HG03469 (cell line): ENCODE results near the gene ADAM11.

Experiments used
- ATAC-seq: cut with Tn5 transposase; IDR thresholded peaks from one replicate; pipeline ENCODE4 v1.9.1; 2021; ENCODE audit warnings: mild to moderate bottlenecking, moderate library complexity, moderate number of reproducible peaks; ENCODE audit not compliant: unreplicated experiment

The ADAM11 gene

GRCh38 chr17:44757045-44757917 lies 1.5 kb upstream of the ADAM11 start:
- ATAC-seq, result no peak

GRCh38 chr17:44757918-44758413 lies 822 bp upstream of the ADAM11 start:
- no peak for ATAC-seq

GRCh38 chr17:44759086-44759915 lies 513 bp downstream of the ADAM11 start:
- ATAC-seq, result no peak

- ATAC-seq, result no peak
Observed at GRCh38 chr17:44759916-44760243, 1.1 kb downstream of the ADAM11 start.

- no peak for ATAC-seq
Observed at GRCh38 chr17:44760474-44761308, 1.9 kb downstream of the ADAM11 start.

- ATAC-seq, result no peak
Observed at GRCh38 chr17:44761932-44762810, 3.4 kb downstream of the ADAM11 start.

- ATAC-seq, result no peak
Observed at GRCh38 chr17:44763170-44763569, 4.4 kb downstream of the ADAM11 start.

GRCh38 chr17:44765965-44766364 lies 7.2 kb downstream of the ADAM11 start:
- ATAC-seq, result no peak

- no peak for ATAC-seq
Observed at GRCh38 chr17:44766409-44767038, 7.7 kb downstream of the ADAM11 start.

GRCh38 chr17:44767493-44767892 lies 8.7 kb downstream of the ADAM11 start:
- no peak for ATAC-seq

GRCh38 chr17:44768505-44769142 lies 9.8 kb downstream of the ADAM11 start:
- ATAC-seq, result no peak

- no peak for ATAC-seq
Observed at GRCh38 chr17:44769230-44769629, 10.4 kb downstream of the ADAM11 start.

GRCh38 chr17:44769647-44770084 lies 10.9 kb downstream of the ADAM11 start:
- no peak for ATAC-seq

GRCh38 chr17:44770166-44770925 lies 11.6 kb downstream of the ADAM11 start:
- no peak for ATAC-seq

GRCh38 chr17:44772308-44773045 lies 13.7 kb downstream of the ADAM11 start:
- ATAC-seq, result no peak

GRCh38 chr17:44773140-44773539 lies 14.4 kb downstream of the ADAM11 start:
- no peak for ATAC-seq

GRCh38 chr17:44774271-44775135 lies 15.7 kb downstream of the ADAM11 start:
- no peak for ATAC-seq
